GM19455 (cell line): ENCODE data around the gene PDLIM4.

Source experiments
- ATAC-seq: cut with Tn5 transposase; IDR thresholded peaks from one replicate; pipeline ENCODE4 v1.9.1; 2021; ENCODE audit not compliant: unreplicated experiment

PDLIM4 gene, protein sequence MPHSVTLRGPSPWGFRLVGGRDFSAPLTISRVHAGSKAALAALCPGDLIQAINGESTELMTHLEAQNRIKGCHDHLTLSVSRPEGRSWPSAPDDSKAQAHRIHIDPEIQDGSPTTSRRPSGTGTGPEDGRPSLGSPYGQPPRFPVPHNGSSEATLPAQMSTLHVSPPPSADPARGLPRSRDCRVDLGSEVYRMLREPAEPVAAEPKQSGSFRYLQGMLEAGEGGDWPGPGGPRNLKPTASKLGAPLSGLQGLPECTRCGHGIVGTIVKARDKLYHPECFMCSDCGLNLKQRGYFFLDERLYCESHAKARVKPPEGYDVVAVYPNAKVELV

GRCh38 chr5:132257131-132258101 is at the start of gene PDLIM4:
PDLIM4 (plus strand) TSS chr5:132257696; CDS start chr5:132257735, 39 bp downstream.
- no peak for ATAC-seq

GRCh38 chr5:132207778-132208177 is 49.7 kb upstream of the PDLIM4 start:
- no peak for ATAC-seq

- no peak for ATAC-seq
Measured at GRCh38 chr5:132209131-132209530, 48.4 kb upstream of the PDLIM4 start.

DNA sequence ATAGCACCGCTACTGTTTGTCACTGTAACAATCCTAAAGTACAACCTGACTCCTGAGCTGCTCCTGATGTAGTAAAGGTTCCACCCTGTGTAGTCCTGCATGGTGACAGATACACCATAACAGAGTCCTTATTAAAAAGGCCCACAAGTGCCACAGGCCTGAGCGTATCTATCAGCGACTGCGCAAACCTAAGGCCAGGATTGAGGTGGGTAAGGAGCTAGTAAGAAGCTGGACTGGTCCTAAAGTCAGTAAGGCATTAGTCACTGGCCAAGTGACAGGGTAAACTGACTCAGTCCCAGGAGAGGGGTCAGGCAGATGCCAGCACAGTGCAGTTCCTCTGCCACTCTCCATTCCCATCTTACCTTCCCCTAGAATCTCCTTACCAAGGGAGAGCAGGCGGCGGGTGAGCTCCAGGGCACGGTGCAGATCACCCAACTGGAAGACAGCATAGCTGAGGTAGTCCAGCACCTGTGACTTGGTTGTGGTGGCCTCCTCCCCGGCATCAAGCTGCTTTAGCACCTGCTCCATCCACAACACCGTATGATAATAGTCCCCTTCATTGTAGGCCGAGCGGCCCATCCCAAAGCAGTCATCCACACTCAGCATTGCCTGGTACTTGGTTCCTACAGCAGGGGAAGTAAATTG is 47.5 kb upstream of the PDLIM4 start:
- no peak for ATAC-seq

DNA sequence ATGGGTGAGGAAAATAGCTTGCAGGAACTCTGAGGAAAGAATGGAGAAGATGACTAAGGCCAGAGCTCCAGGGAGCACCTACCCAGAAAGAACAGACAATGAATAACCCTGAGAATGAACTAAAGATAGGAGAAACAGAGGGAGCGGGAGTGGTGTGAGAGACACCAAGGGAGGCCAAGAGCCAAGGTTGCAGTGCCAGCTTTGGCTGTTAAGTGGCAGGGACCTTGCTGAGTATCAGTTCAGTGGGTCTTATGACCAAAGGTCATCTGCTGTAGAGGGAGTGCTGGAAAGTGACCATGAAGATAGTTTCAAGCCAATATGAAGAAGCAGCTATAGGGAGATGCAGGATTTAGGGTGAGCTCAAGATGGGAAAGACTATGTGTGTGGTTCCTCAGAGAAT is 46.6 kb upstream of the PDLIM4 start:
- ATAC-seq: no peak

- ATAC-seq: no peak
Measured at GRCh38 chr5:132211787-132212186, 45.7 kb upstream of the PDLIM4 start.

DNA sequence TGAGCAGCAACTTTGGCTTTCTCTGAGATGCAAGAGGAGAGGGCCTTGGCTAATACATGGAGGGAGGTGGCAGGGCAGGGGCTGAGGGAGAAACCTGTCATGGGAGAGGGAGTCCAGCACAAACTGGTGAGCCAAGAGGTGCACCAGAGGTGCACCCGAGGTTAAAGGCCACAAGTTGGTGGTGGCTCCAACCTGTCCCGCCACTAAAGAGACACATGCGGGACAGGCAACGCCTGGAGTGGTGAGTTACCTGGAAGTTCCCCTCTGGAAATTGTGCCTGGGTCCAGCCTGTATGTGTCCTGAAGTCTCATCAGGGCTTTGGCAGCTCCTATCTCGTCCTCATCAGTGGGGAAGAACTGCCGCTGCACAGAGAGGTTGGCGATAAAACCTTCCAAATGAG is 43.8 kb upstream of the PDLIM4 start:
- no peak for ATAC-seq

DNA sequence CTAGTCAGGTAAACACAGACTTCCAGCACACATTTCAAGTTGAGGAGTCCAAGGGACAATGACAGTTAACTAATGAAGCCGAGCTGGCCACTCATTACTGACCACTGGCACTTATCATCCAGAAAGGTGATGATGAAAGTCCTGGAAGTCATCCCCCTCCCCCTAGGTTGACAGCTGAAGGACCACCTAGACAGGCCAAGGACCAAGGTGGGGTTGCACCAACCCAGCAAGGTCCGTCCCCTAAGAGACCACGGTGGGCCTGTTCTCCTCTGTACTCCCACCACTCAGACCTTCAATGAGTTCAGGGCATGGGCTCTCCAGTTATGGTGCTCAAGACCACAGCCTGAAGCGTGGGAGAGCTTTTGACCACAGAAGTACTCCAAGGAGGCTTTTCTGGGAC is 43.0 kb upstream of the PDLIM4 start:
- ATAC-seq: no peak

DNA sequence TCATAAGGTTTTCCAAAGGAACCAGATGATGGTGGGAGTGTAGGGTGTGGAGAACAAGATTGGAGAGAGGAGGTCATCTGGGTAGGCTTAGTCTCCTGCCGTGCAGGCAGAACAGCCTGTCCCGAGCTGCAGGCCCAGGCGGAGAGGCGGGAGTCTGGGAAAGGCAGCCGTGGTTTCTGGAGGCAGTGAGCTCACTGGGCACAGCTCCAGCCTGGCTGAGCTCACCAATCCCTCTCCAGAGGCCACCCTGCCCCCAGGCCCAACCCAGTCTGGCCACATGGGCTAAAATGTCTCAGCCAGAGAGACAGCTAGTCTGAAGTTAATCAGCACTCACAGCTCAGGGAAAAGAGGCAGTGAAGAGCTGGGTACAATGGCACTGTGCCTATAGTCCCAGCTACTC is 42.2 kb upstream of the PDLIM4 start:
- no peak for ATAC-seq

- no peak for ATAC-seq
Measured at GRCh38 chr5:132218321-132218720, 39.2 kb upstream of the PDLIM4 start.

GRCh38 chr5:132219289-132219970 is 38.1 kb upstream of the PDLIM4 start:
- ATAC-seq: no peak

DNA sequence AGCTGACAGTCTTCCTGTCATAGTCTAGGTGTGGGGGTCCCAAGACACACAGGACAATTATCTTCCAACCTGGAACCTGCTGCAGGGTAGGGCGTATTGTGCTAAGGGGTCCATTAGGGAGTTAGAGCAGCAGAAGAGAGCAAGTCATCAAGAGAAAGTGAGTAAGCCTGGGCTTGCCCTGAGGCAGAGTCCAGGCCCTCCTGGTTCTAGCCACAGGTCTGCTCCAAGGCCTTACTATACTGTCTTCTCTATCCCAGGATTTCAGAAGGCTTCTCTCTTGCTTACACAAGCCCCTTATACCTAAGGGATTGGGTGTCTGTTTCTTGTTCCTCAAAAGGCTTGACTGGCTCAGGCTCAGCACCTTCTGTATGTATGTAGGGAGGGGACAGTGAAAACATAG is 37.5 kb upstream of the PDLIM4 start:
- no peak for ATAC-seq

DNA sequence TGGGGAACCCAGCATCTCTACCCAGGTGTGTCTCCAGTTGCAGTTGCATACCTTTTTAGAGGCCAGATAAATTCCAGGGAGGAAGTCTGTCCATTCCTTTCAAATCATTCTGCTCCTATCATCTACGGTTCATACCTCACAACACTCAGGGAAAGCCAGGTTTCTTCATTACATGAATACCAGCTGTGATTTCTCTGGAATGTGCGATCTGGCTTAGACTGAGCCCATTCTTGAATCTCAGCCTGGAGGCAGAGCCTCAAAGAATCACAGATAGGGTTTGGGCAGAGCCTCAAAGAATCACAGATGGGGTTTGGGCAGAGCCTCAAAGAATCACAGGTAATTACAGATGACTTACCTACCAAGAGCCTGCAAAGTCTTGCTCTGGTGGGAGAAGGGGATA is 37.0 kb upstream of the PDLIM4 start:
- ATAC-seq: no peak

- ATAC-seq: no peak
Measured at GRCh38 chr5:132221781-132222648, 35.5 kb upstream of the PDLIM4 start.

DNA sequence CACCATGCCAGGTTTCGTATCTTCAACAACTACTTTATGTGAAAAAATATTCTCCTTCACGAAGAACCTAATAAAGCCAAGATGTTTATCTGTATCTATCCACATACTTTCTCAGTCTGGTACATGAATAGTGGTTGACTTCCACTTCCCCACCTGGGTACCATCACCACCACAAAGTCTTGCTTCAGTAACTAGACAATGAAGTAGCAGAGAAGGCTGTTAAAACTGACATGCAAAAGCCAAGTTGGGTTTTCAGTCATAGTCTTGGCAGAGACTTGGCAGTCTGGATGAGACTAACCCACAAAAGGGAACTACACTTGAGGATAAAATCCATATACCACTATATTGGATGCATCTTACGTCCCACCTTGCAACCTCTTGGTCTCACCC is 34.9 kb upstream of the PDLIM4 start:
- ATAC-seq: no peak

DNA sequence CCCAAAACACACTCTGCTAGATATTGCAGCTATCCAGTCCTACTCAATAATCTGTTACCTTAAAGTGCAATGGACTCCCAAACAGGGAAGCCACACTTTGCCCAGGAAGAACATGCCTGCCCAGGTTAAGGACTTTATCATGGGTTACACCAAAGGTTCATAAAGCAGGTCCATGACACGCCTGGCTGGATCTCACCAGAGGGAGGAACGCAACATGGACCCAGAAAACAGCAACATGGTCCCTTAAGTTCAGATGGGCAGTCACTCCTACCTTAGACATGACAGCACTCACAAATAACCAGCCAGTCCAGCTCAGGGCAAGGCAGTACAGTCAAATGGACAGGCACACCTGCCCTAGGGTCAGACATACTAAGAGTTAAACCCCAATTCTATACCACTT is 33.6 kb upstream of the PDLIM4 start:
- ATAC-seq: no peak

- ATAC-seq: no peak
Measured at GRCh38 chr5:132224716-132225115, 32.8 kb upstream of the PDLIM4 start.

- no peak for ATAC-seq
Measured at GRCh38 chr5:132225165-132226032, 32.1 kb upstream of the PDLIM4 start.
